HepG2 (cell line): ENCODE measurements around the gene SLC31A2. TPM values are rescaled to one million over a fixed set of nuclear protein-coding genes. Genes with fewer than 3 reads are reported as not detected.

Source experiments
- BCLAF1 ChIP-seq: fragments of 450-650 bp; IDR thresholded peaks from 2 replicates; pipeline ENCODE4 v1.6.1; 2017; ENCODE audit warnings: mild to moderate bottlenecking
- DRAP1 ChIP-seq: IDR thresholded peaks from 2 replicates; pipeline ENCODE4 v1.6.1; 2016; ENCODE audit warnings: missing genetic modification reagents, missing compliant biosample characterization
- ELF1 ChIP-seq: sonication (generic); formaldehyde crosslinking; IDR thresholded peaks from 2 replicates; pipeline ENCODE4 v1.4.0; 2020; ENCODE audit warnings: missing genetic modification reagents
- FOSL2 ChIP-seq: sonication (generic); formaldehyde crosslinking; IDR thresholded peaks from 2 replicates; pipeline ENCODE4 v1.4.0; 2020; ENCODE audit warnings: missing genetic modification reagents
- FOXA1 ChIP-seq, 2 experiments: fragments of 450-650 bp in 1 of 2; sonication (generic) in 1 of 2; formaldehyde crosslinking in 1 of 2; IDR thresholded peaks; 2 replicates each; pipeline versions ENCODE4 v1.4.0 to v1.6.1; 2016 to 2020; ENCODE audit warnings: missing genetic modification reagents in 1 of 2
- HNRNPLL ChIP-seq: fragments of 200-400 bp; formaldehyde crosslinking; IDR thresholded peaks from 2 replicates; pipeline ENCODE4 v1.6.1; 2017; ENCODE audit warnings: mild to moderate bottlenecking, low read depth, low read length; ENCODE audit not compliant: poor library complexity, severe bottlenecking
- LRRFIP1 ChIP-seq: sonication (generic); formaldehyde crosslinking; conservative IDR thresholded peaks from 2 replicates; pipeline ENCODE4 v1.4.0; 2020; ENCODE audit warnings: missing genetic modification reagents
- POGZ ChIP-seq: sonication (generic); formaldehyde crosslinking; IDR thresholded peaks from 2 replicates; pipeline ENCODE4 v1.4.0; 2020; ENCODE audit warnings: mild to moderate bottlenecking, missing genetic modification reagents
- SAP130 ChIP-seq: IDR thresholded peaks from 2 replicates; pipeline ENCODE4 v1.6.1; 2016; ENCODE audit warnings: low read depth
- ZBED4 ChIP-seq: sonication (generic); formaldehyde crosslinking; IDR thresholded peaks from 2 replicates; pipeline ENCODE4 v1.4.0; 2020; ENCODE audit warnings: missing genetic modification reagents, borderline replicate concordance
- ZBTB26 ChIP-seq: IDR thresholded peaks from 2 replicates; pipeline ENCODE4 v1.6.1; 2016; ENCODE audit warnings: missing compliant biosample characterization, missing genetic modification reagents, borderline replicate concordance
- ZSCAN12 ChIP-seq: sonication (generic); formaldehyde crosslinking; IDR thresholded peaks from 2 replicates; pipeline ENCODE4 v1.9.0; 2021; ENCODE audit warnings: mild to moderate bottlenecking, missing genetic modification reagents
- polyA plus RNA-seq, 8 experiments: library from polyadenylated mRNA; depleted of rRNA in 3 of 8; stranded (reverse) in 7 of 8; unstranded in 1 of 8; fragments of >200 nt; fragmentation: Illumina TruSeq in 4 of 8; extraction: Trizol in 4 of 8; gene quantifications; 2 replicates each; pipeline versions ENCODE4 v1.2.1 to v1.2.3, GENCODE V29; 2011 to 2016; ENCODE audit warnings: low read depth in 4 of 8, missing spikeins in 1 of 8, mixed read lengths in 1 of 8; ENCODE audit not compliant: insufficient read depth in 1 of 8
- total RNA-seq, 5 experiments: library from RNA; depleted of rRNA; stranded (reverse); fragments of >200 nt; fragmentation: Illumina TruSeq; extraction: Trizol; gene quantifications; 2 replicates each; pipeline ENCODE4 v1.2.3, GENCODE V29; 2016; ENCODE audit warnings: low read depth in 1 of 5
- TF ChIP-seq, protein P1 (sequence below), 2 experiments: IDR thresholded peaks; 2 replicates each; pipeline ENCODE4 v1.6.1; 2011 to 2012; ENCODE audit warnings: low read length in 2 of 2, borderline replicate concordance in 1 of 2, low read depth in 1 of 2, mild to moderate bottlenecking in 1 of 2, moderate library complexity in 1 of 2

Gene SLC31A2
- total and polyA plus RNA-seq, 2 of the 13 experiments (the other 11 are each of a cell fraction or from before 2014, with no cell fraction given) = 9.3 to 10.2 TPM

DNA sequence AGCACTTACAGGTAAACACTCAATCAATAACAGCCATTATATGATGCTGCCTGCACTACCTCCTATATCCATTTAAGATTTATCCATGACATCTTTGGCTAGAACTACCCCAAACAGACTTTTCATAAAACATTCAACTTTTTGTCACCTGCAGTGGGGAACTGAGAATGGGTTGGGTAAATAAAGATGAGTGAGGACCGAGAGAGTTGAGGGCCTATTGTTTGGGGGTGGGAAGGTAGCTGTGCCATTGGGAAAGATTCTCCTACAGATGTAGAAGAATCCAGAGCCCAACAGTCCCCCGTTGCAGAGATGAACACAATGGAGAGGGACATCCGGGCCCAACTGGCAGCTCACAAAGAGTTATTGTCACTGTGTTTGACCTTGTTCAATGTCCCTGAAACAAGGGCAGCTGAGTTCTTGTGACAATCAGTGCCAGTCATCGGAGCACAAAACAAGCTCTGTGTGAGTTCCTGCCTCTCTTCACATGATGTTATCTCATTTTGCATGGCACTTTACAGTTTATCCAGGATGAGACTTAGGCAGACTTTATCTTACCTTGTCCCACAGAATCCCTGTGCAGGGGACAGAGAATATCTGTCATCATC is 11.5 kb upstream of the SLC31A2 start (continued):
- TF ChIP-seq ZBED4 (CRISPR knock-in tag) (peak; percentile 37; the same call in 1 of the 2 replicates), FOSL2 (CRISPR knock-in tag) (peak; percentile 79), HNRNPLL (no peak), BCLAF1 (no peak), LRRFIP1 (CRISPR knock-in tag) (no peak), FOXA1 (IDR thresholded peaks at IDR 0.05) (no peak), FOXA1 (CRISPR knock-in tag; IDR thresholded peaks at IDR 0.05) (peak; percentile 67), ELF1 (CRISPR knock-in tag) (no peak), DRAP1 (CRISPR knock-in tag) (peak; percentile 38; the same call in 1 of the 2 replicates), ZBTB26 (CRISPR knock-in tag) (0 out of 2 replicates have a peak, but pooled peaks have one; percentile 37), SAP130 (CRISPR knock-in tag) (peak; percentile 76), POGZ (CRISPR knock-in tag) (peak; percentile 41; the same call in 1 of the 2 replicates), ZSCAN12 (CRISPR knock-in tag) (no peak)
- TF ChIP-seq, protein P1, sequence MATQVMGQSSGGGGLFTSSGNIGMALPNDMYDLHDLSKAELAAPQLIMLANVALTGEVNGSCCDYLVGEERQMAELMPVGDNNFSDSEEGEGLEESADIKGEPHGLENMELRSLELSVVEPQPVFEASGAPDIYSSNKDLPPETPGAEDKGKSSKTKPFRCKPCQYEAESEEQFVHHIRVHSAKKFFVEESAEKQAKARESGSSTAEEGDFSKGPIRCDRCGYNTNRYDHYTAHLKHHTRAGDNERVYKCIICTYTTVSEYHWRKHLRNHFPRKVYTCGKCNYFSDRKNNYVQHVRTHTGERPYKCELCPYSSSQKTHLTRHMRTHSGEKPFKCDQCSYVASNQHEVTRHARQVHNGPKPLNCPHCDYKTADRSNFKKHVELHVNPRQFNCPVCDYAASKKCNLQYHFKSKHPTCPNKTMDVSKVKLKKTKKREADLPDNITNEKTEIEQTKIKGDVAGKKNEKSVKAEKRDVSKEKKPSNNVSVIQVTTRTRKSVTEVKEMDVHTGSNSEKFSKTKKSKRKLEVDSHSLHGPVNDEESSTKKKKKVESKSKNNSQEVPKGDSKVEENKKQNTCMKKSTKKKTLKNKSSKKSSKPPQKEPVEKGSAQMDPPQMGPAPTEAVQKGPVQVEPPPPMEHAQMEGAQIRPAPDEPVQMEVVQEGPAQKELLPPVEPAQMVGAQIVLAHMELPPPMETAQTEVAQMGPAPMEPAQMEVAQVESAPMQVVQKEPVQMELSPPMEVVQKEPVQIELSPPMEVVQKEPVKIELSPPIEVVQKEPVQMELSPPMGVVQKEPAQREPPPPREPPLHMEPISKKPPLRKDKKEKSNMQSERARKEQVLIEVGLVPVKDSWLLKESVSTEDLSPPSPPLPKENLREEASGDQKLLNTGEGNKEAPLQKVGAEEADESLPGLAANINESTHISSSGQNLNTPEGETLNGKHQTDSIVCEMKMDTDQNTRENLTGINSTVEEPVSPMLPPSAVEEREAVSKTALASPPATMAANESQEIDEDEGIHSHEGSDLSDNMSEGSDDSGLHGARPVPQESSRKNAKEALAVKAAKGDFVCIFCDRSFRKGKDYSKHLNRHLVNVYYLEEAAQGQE (IDR thresholded peaks at IDR 0.05; ENCODE audit: borderline replicate concordance in 1 of 2, low read depth in 1 of 2, low read length in 2 of 2) = no peak
